Parathyroid adenoma (tissue), 2 donors: ENCODE data around the gene PKHD1.

Source experiments
- H2AFZ ChIP-seq: fragments of 300-600 bp; sonication (generic); one replicate; pipeline ENCODE4 v1.7.0; 2017; ENCODE audit warnings: antibody characterized with exemption, mild to moderate bottlenecking
- H3K27ac ChIP-seq: fragments of 300-600 bp; sonication (generic); one replicate; pipeline ENCODE4 v1.7.0; 2017
- H3K27me3 ChIP-seq: fragments of 300-600 bp; sonication (generic); one replicate; pipeline ENCODE4 v1.7.0; 2017; ENCODE audit warnings: low read length; ENCODE audit not compliant: control insufficient read depth, insufficient read depth
- H3K36me3 ChIP-seq: fragments of 300-600 bp; sonication (generic); one replicate; pipeline ENCODE4 v1.7.0; 2017; ENCODE audit warnings: low read length; ENCODE audit not compliant: control insufficient read depth, insufficient read depth
- H3K4me1 ChIP-seq: fragments of 300-600 bp; sonication (generic); one replicate; pipeline ENCODE4 v1.7.0; 2017; ENCODE audit warnings: control low read depth
- H3K4me2 ChIP-seq: fragments of 300-600 bp; sonication (generic); one replicate; pipeline ENCODE4 v1.7.0; 2017; ENCODE audit warnings: low read length
- H3K4me3 ChIP-seq: fragments of 300-600 bp; sonication (generic); one replicate; pipeline ENCODE4 v1.7.0; 2017; ENCODE audit warnings: low read depth, low read length
- H3K79me2 ChIP-seq: fragments of 300-600 bp; sonication (generic); one replicate; pipeline ENCODE4 v1.7.0; 2017; ENCODE audit warnings: control low read depth
- H3K9ac ChIP-seq: fragments of 300-600 bp; sonication (generic); one replicate; pipeline ENCODE4 v1.7.0; 2017; ENCODE audit warnings: mild to moderate bottlenecking
- H3K9me3 ChIP-seq: fragments of 300-600 bp; sonication (generic); one replicate; pipeline ENCODE4 v1.7.0; 2017; ENCODE audit warnings: low read length; ENCODE audit not compliant: control insufficient read depth
- CTCF ChIP-seq: fragments of 300-600 bp; sonication (generic); IDR thresholded peaks from one replicate; pipeline ENCODE4 v1.7.0; 2017; ENCODE audit warnings: antibody characterized with exemption, mild to moderate bottlenecking
- donor health status: primary hyperparathyroidism.

Gene PKHD1

GRCh38 chr6:51684603-51685002 lies 402.8 kb downstream of the PKHD1 start:
- Histone ChIP-seq H2AFZ (no peak overlapping the region), H3K36me3 (no peaks in the 10 kb centered on the region), H3K79me2 (no peaks in the 10 kb centered on the region), H3K27me3 (no peaks in the 10 kb centered on the region), H3K4me1 (no peaks in the 10 kb centered on the region), H3K27ac (no peak overlapping the region), H3K4me2 (no peak overlapping the region), H3K9me3 (no peaks in the 10 kb centered on the region), H3K9ac (no peak overlapping the region), H3K4me3 (no peak overlapping the region)
- TF ChIP-seq CTCF, result no peak

- no peak overlapping the region for H3K4me3 ChIP-seq
- TF ChIP-seq CTCF, result no peak
- H3K79me2 ChIP-seq, result no peaks in the 10 kb centered on the region
These were observed 403.4 kb downstream of the PKHD1 start for GRCh38 chr6:51684038-51684437.

GRCh38 chr6:51678905-51679620 lies 408.4 kb downstream of the PKHD1 start:
- H3K9me3 ChIP-seq, result no peaks in the 10 kb centered on the region
- H3K9ac ChIP-seq, result no peak overlapping the region
- TF ChIP-seq CTCF, result no peak
- H3K27ac ChIP-seq, result no peak overlapping the region
- no peaks in the 10 kb centered on the region for H3K27me3 ChIP-seq
- no peaks in the 10 kb centered on the region for H3K4me1 ChIP-seq
- H2AFZ ChIP-seq, result no peak overlapping the region
- H3K79me2 ChIP-seq, result no peaks in the 10 kb centered on the region
- no peak overlapping the region for H3K4me2 ChIP-seq
- H3K4me3 ChIP-seq, result no peak overlapping the region
- H3K36me3 ChIP-seq, result no peaks in the 10 kb centered on the region

More at GRCh38 chr6:51684038-51684437, 403.4 kb downstream of the PKHD1 start:
- no peak overlapping the region for H3K9ac ChIP-seq
- no peak overlapping the region for H2AFZ ChIP-seq
- H3K9me3 ChIP-seq, result no peaks in the 10 kb centered on the region
- H3K4me2 ChIP-seq, result no peak overlapping the region
- no peaks in the 10 kb centered on the region for H3K4me1 ChIP-seq
- no peaks in the 10 kb centered on the region for H3K27me3 ChIP-seq
- H3K27ac ChIP-seq, result no peak overlapping the region
- H3K36me3 ChIP-seq, result no peaks in the 10 kb centered on the region

GRCh38 chr6:51678274-51678673 lies 409.1 kb downstream of the PKHD1 start:
- Histone ChIP-seq H3K9me3 (no peaks in the 10 kb centered on the region), H3K79me2 (no peaks in the 10 kb centered on the region), H3K4me3 (no peak overlapping the region), H3K27me3 (no peaks in the 10 kb centered on the region), H3K4me1 (no peaks in the 10 kb centered on the region), H2AFZ (no peak overlapping the region), H3K27ac (no peak overlapping the region), H3K4me2 (no peak overlapping the region), H3K9ac (no peak overlapping the region), H3K36me3 (no peaks in the 10 kb centered on the region)
- TF ChIP-seq CTCF, result no peak

GRCh38 chr6:51675922-51676275 lies 411.5 kb downstream of the PKHD1 start:
- Histone ChIP-seq H3K36me3 (no peaks in the 10 kb centered on the region), H2AFZ (no peak overlapping the region), H3K4me3 (no peak overlapping the region), H3K9ac (no peak overlapping the region), H3K79me2 (no peaks in the 10 kb centered on the region), H3K4me2 (no peak overlapping the region), H3K4me1 (no peaks in the 10 kb centered on the region), H3K27me3 (no peaks in the 10 kb centered on the region), H3K27ac (no peak overlapping the region), H3K9me3 (no peaks in the 10 kb centered on the region)
- TF ChIP-seq CTCF, result no peak
